ENCODE data around the gene COL4A2.

DNA sequence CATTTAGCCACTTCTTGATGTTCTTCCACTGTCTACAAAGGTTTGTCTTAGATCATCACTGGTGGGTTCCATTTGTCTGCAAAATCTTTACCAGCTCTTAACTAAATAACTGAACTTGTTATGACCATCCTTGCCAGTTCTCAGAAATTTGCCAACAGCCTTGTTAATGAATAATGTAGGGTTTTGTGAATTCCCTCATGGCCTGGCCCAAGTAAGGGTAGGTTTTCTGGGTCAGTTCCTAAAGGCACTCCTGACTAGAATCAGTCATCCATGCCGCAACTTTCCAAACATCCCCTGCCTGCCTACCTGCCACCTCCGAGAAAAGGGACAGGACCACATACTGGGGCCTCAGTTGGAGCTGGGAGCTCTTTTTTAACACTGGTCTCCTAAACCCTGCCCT is 4.1 kb upstream of the COL4A2 start:
- no peak for TF ChIP-seq CTCF (IDR thresholded peaks at IDR 0.05)
- TF ChIP-seq EZH2 (IDR thresholded peaks at IDR 0.05; ENCODE audit: borderline replicate concordance, insufficient read depth, low read depth, low read length, poor library complexity, severe bottlenecking): no peak

Measured in B cell (primary cell).